ENCODE results near the gene MAGI2.

Gene MAGI2

DNA sequence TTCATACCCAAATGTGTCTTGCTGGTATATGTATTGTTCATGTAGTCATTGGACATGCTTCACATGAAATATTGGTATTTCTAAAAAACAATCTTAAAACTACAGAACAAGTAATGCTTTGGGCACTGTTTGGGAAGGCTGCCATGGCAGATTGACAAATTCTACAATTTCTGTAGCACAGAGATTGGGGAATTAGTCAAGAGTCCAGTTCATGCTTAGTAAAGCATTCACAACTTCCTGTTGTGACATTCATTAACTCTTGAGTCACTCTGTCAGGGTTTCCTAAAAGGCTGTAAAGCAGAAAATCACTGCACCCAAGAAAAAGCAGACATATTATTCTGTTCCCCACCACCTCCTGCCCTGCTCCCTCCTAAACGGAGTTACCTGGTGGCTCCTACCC, 1256.0 kb downstream of the MAGI2 start:
- H3K4me3 ChIP-seq (ENCODE audit: low read length), result no peak overlapping the region
- no peaks in the 10 kb centered on the region for H3K36me3 ChIP-seq (ENCODE audit: insufficient read depth, low read length)
- no peaks in the 10 kb centered on the region for H3K9me3 ChIP-seq (ENCODE audit: low read length)
- H3K27me3 ChIP-seq (ENCODE audit: insufficient read depth, low read length), result no peaks in the 10 kb centered on the region
- H3K4me1 ChIP-seq (ENCODE audit: insufficient read depth, low read length), result no peaks in the 10 kb centered on the region
- H2AFZ ChIP-seq (ENCODE audit: low read depth, low read length), result no peak overlapping the region

DNA sequence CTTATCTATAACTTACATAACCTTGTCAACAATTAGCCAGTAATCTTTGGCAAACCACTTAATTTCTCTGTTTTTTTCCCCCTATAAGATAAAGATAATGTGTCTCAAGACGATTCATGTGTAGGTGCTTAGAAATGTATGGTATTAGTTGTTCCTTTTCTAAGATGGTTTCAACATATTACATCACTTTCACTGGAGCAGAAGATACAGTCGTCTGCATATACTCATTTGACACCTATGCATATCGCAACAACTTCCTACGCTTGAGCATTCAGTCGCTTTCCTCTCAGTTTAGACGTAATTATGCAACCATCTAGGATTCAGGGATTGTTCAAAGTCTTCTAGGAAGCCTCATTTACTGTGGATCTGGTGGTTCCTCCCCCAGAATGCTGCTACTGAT, 1258.2 kb downstream of the MAGI2 start:
- no peaks in the 10 kb centered on the region for H3K36me3 ChIP-seq (ENCODE audit: insufficient read depth, low read length)
- H2AFZ ChIP-seq (ENCODE audit: low read depth, low read length), result no peak overlapping the region
- no peaks in the 10 kb centered on the region for H3K9me3 ChIP-seq (ENCODE audit: low read length)
- H3K27me3 ChIP-seq (ENCODE audit: insufficient read depth, low read length), result no peaks in the 10 kb centered on the region
- H3K4me3 ChIP-seq (ENCODE audit: low read length), result no peak overlapping the region
- no peaks in the 10 kb centered on the region for H3K4me1 ChIP-seq (ENCODE audit: insufficient read depth, low read length)

DNA sequence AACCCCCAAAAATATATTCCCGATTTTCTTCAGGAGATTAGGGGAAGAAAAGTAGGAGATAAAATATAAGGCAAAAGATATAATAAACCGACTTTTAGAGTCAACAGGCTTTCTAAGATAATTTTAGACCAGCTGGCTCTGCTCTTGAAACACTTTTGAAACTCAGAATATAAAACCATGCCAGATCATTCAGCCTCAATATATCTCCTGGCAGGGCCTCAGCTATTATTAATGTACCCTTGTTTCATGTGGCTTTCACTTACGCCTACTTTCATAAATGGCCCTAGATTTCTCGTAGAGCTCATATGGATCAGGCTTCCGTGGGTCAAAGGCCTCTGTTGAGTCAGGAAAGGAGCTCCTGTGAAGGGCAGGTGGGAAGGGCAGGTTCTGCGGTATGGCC, 1258.9 kb downstream of the MAGI2 start:
- no peaks in the 10 kb centered on the region for H3K4me1 ChIP-seq (ENCODE audit: insufficient read depth, low read length)
- no peaks in the 10 kb centered on the region for H3K9me3 ChIP-seq (ENCODE audit: low read length)
- no peak overlapping the region for H2AFZ ChIP-seq (ENCODE audit: low read depth, low read length)
- no peaks in the 10 kb centered on the region for H3K27me3 ChIP-seq (ENCODE audit: insufficient read depth, low read length)
- H3K36me3 ChIP-seq (ENCODE audit: insufficient read depth, low read length), result no peaks in the 10 kb centered on the region
- no peak overlapping the region for H3K4me3 ChIP-seq (ENCODE audit: low read length)

DNA sequence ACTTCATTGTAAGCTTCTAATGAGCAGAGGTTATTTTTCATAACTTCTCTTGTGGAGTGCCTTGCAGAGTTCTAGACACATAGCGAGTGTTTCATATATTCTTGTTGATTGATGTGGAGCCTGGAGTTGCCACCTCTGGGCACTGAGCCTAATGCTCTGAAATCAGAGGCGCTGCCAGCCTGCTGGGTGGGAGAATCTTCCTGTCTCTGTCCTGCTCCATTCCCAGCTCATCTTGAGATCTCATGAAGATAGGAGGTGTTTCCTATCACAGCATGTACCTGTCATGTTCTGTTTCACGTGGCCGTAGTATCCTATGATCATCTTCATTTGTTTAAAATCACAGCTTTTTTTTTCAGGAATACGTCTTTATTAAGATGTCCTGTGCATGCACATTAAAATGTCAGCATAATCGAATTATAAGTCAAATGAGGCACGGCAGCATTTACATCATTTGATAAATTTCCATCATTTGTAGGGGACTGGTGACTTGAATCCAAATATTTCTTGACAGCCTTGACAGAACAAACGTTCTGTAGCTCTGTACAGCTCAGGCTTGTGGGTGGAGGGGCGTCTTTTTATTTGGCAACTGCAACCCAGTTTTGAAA, 1261.9 kb downstream of the MAGI2 start:
- Histone ChIP-seq H3K9me3 (ENCODE audit: low read length) (no peaks in the 10 kb centered on the region), H3K4me1 (ENCODE audit: insufficient read depth, low read length) (no peaks in the 10 kb centered on the region), H3K4me3 (ENCODE audit: low read length) (no peak overlapping the region), H3K36me3 (ENCODE audit: insufficient read depth, low read length) (no peaks in the 10 kb centered on the region), H2AFZ (ENCODE audit: low read depth, low read length) (no peak overlapping the region), H3K27me3 (ENCODE audit: insufficient read depth, low read length) (no peaks in the 10 kb centered on the region)

DNA sequence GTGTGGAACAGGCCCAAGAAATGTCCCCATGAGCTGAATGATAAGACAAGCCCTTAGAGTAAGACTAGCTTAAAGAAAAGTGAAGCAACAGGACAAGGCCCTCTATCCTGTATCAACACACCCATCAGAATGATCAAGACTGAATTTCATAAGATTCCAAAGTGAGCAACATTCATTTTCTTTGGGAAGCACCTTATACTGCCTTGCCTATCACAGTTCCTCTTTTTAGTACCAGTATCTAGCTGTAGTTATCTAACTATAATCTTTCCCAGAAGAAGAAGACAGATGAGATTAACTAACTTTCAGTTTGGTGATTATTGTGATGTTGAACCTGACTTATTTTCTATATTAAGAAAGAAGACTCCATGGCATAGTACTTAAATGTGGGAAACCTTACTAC, 1263.7 kb downstream of the MAGI2 start:
- Histone ChIP-seq H2AFZ (ENCODE audit: low read depth, low read length) (no peak overlapping the region), H3K36me3 (ENCODE audit: insufficient read depth, low read length) (no peaks in the 10 kb centered on the region), H3K4me3 (ENCODE audit: low read length) (no peak overlapping the region), H3K4me1 (ENCODE audit: insufficient read depth, low read length) (no peaks in the 10 kb centered on the region), H3K9me3 (ENCODE audit: low read length) (no peaks in the 10 kb centered on the region), H3K27me3 (ENCODE audit: insufficient read depth, low read length) (no peaks in the 10 kb centered on the region)

DNA sequence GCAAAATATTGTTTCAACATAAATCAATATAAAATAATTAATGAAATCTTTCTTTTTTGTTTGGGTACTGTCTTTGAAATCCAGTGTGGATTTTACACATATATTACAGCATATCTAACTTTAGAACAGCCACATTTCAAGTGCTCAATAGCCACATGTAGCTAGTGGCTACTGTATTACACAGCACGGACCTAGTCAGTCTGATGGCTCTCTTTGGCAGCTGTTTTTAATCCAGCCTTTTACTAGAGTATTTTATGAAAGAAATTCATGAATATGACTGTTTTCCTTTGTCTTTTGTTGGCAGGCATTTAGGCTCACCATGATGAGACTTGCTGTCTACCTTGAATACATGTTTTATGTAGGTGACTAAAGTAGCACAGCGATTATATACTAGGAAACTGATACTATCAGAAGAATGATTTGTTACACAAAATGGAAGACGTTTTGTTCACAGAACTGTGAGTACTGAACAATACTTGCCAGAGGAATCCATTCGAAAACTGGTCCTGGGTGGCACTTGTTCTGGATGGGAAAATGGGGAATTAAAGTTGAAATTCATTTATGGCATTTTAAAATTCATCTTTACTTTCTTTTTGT, 1268.2 kb downstream of the MAGI2 start:
- Histone ChIP-seq H2AFZ (ENCODE audit: low read depth, low read length) (no peak overlapping the region), H3K4me3 (ENCODE audit: low read length) (no peak overlapping the region), H3K36me3 (ENCODE audit: insufficient read depth, low read length) (no peaks in the 10 kb centered on the region), H3K9me3 (ENCODE audit: low read length) (no peaks in the 10 kb centered on the region), H3K27me3 (ENCODE audit: insufficient read depth, low read length) (no peaks in the 10 kb centered on the region), H3K4me1 (ENCODE audit: insufficient read depth, low read length) (no peaks in the 10 kb centered on the region)

DNA sequence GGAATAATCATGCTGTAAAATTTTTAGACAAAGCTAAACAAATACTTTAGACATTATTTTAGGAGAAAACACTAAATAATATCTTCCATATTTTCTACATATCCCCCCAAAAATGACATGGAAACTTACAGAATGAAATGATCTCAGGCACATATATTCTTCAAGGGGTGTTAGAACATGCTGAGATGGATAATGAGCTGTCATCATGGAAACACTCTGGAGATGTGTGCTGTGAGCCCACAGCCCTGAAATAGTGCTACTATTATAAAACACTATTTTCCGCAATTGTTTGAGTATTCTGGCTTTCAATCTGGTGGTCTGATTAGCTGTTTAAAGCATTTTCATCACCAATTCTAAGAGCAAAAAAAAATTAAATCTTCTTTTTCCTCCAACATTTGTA, 1269.2 kb downstream of the MAGI2 start:
- H3K9me3 ChIP-seq (ENCODE audit: low read length), result no peaks in the 10 kb centered on the region
- no peaks in the 10 kb centered on the region for H3K27me3 ChIP-seq (ENCODE audit: insufficient read depth, low read length)
- no peaks in the 10 kb centered on the region for H3K4me1 ChIP-seq (ENCODE audit: insufficient read depth, low read length)
- H2AFZ ChIP-seq (ENCODE audit: low read depth, low read length), result no peak overlapping the region
- H3K36me3 ChIP-seq (ENCODE audit: insufficient read depth, low read length), result no peaks in the 10 kb centered on the region
- no peak overlapping the region for H3K4me3 ChIP-seq (ENCODE audit: low read length)

DNA sequence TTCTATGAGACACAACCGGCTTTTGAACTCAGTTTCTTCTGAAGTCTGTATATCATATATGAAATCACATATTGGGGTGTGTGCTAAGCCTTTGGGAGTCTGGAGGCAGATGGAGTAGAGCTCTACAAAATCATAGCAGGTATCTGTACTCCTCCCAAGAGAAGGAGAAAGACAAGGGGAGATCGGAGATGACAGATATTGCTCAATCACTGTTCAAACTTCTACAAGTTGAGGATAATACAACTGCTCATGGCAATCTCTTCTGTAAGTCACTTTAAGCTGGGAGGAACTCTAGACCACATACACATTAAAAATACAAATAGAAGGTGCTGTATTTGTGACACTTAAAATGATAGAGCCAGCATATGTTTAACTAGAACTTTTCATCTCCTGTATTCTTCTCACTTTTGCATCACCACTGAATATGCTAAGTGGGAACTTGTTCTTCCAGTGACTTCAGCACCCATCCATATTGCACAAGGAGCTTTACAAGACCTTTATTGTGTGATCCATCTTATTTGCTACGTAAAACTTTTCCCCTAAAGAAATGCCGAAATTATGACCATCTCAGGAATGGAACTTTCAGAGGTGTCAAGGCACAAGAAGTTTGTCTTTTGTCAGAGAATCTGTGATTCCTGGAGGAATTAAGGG, 1273.5 kb downstream of the MAGI2 start:
- H3K4me3 ChIP-seq (ENCODE audit: low read length), result no peak overlapping the region
- no peak overlapping the region for H2AFZ ChIP-seq (ENCODE audit: low read depth, low read length)
- H3K27me3 ChIP-seq (ENCODE audit: insufficient read depth, low read length), result no peaks in the 10 kb centered on the region
- H3K9me3 ChIP-seq (ENCODE audit: low read length), result no peaks in the 10 kb centered on the region
- H3K36me3 ChIP-seq (ENCODE audit: insufficient read depth, low read length), result no peaks in the 10 kb centered on the region
- H3K4me1 ChIP-seq (ENCODE audit: insufficient read depth, low read length), result no peaks in the 10 kb centered on the region

DNA sequence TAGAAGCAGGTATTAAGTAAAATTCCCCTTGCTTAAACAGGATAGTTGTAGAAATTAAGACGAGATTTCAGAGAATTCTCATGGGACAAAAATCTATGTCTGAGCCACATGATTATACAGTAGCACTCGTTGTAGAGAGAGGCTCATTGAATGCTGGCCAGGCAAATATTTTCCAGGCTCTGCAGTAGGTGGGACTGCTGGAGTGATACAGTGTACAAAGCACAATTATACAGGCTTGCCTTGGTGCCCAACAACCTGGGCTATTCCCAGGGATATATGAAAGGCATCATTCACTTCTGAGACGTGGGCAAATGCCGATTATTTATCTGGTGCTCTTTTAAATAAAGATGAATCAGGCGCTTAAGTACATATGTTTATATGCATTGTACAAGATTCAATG, 1274.3 kb downstream of the MAGI2 start:
- Histone ChIP-seq H3K9me3 (ENCODE audit: low read length) (no peaks in the 10 kb centered on the region), H3K36me3 (ENCODE audit: insufficient read depth, low read length) (no peaks in the 10 kb centered on the region), H3K27me3 (ENCODE audit: insufficient read depth, low read length) (no peaks in the 10 kb centered on the region), H3K4me1 (ENCODE audit: insufficient read depth, low read length) (no peaks in the 10 kb centered on the region), H3K4me3 (ENCODE audit: low read length) (no peak overlapping the region), H2AFZ (ENCODE audit: low read depth, low read length) (no peak overlapping the region)

DNA sequence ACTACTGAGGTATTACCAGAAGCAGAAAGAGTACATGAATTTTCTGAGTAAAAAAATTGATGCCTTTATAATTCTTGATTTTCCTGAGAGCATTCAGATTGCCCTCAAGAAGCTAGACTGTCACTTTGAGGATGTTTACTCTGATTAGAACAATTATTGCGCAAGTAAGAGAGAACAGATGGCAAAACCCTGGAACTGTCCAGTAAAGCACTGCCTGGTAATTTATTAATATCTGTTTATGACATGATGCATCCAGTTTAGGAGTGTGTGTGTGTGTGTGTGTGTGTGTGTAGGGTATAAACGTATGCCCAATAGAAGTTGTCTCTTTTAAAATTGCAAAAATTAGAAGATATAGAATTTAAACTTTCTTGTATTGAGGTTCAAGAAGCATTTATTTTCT, 1275.1 kb downstream of the MAGI2 start:
- no peak overlapping the region for H3K4me3 ChIP-seq (ENCODE audit: low read length)
- no peaks in the 10 kb centered on the region for H3K4me1 ChIP-seq (ENCODE audit: insufficient read depth, low read length)
- H3K9me3 ChIP-seq (ENCODE audit: low read length), result no peaks in the 10 kb centered on the region
- H3K27me3 ChIP-seq (ENCODE audit: insufficient read depth, low read length), result no peaks in the 10 kb centered on the region
- no peak overlapping the region for H2AFZ ChIP-seq (ENCODE audit: low read depth, low read length)
- no peaks in the 10 kb centered on the region for H3K36me3 ChIP-seq (ENCODE audit: insufficient read depth, low read length)

DNA sequence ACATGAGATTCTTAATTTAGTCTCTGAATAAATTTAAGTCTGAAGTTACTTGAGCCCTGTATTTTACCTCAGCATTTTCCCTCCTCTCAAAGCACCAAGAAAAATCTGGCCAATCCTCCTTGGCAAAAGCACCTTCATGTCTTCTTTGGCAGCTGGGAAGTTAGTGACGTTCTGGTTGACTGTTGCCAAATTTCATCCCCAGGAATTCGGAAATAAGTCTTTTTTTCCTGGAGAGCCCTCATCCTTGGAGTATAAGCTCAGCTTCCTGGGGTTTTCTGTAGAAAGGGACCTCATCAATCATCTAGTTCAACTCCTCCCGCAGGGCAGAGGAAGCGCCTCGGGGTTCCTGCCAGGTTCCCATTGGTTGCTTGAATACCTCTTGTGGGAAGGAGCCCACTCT, 1277.3 kb downstream of the MAGI2 start:
- no peak overlapping the region for H2AFZ ChIP-seq (ENCODE audit: low read depth, low read length)
- H3K36me3 ChIP-seq (ENCODE audit: insufficient read depth, low read length), result no peaks in the 10 kb centered on the region
- H3K9me3 ChIP-seq (ENCODE audit: low read length), result no peaks in the 10 kb centered on the region
- H3K27me3 ChIP-seq (ENCODE audit: insufficient read depth, low read length), result no peaks in the 10 kb centered on the region
- H3K4me1 ChIP-seq (ENCODE audit: insufficient read depth, low read length), result peaks cover 11% of the 10 kb centered on the region
- no peak overlapping the region for H3K4me3 ChIP-seq (ENCODE audit: low read length)

DNA sequence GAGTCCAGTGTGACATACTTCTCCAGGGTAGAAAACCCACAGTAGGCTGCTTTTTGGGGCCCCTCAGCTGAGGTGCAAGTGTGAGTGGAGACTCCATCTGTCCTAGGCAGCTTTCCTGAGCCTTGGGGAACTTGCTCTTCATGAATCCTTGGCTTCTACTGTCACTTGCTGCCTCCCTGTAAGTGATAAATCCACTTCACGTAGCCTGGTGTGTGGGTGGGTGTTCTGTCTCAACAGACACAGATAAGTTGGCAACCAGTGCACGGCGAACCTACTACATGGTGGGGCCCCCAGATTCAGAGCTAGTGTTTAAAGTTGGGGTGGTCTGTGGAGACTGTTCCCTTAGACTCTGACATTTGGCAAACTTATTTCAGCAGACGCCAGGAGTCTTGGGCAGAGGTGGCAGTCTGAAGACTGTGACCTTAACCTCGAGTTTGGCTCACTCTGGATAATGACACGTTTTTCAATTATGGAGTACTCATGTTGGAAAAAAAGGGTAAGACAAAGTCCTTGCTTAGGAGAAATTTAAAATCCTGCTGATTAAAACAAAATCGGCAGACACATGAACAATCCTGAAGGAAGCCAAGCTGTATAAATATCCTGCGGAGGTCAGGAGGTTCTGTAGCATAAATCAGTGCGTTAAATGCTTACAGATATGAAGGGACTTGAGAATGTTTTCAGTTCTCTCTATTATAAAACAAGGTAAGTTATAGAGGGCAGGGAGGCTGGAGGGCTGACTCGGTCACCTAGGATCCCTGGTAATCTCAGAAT, 1278.0 kb downstream of the MAGI2 start:
- H3K36me3 ChIP-seq (ENCODE audit: insufficient read depth, low read length), result no peaks in the 10 kb centered on the region
- H3K27me3 ChIP-seq (ENCODE audit: insufficient read depth, low read length), result no peaks in the 10 kb centered on the region
- no peak overlapping the region for H3K4me3 ChIP-seq (ENCODE audit: low read length)
- H2AFZ ChIP-seq (ENCODE audit: low read depth, low read length), result no peak overlapping the region
- H3K9me3 ChIP-seq (ENCODE audit: low read length), result no peaks in the 10 kb centered on the region
- peaks cover 11% of the 10 kb centered on the region for H3K4me1 ChIP-seq (ENCODE audit: insufficient read depth, low read length)

DNA sequence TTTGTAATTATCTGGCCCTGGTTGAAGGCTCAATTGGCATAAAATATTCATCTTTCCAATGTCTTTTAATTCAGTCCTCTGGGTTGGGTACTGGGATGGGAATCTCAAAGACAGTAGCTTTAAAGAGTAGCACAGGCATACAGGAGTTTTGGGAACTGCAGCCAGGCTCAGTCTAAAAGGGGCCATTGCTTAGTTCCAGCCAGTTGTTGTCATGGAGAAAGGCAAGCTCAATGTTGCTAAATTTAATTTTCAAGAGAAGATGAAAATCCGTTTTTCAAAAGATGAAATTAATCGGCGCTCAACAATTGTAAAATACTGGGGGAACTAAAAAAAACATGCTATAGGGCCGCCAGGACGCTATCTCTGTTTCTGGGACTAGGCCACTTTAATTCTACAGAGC, 1279.8 kb downstream of the MAGI2 start:
- no peak overlapping the region for H3K4me3 ChIP-seq (ENCODE audit: low read length)
- no peaks in the 10 kb centered on the region for H3K27me3 ChIP-seq (ENCODE audit: insufficient read depth, low read length)
- peaks cover 11% of the 10 kb centered on the region for H3K4me1 ChIP-seq (ENCODE audit: insufficient read depth, low read length)
- no peaks in the 10 kb centered on the region for H3K9me3 ChIP-seq (ENCODE audit: low read length)
- H2AFZ ChIP-seq (ENCODE audit: low read depth, low read length), result no peak overlapping the region
- no peaks in the 10 kb centered on the region for H3K36me3 ChIP-seq (ENCODE audit: insufficient read depth, low read length)
